AML-193 (cell line): ENCODE results near the gene ZNF519.
A peak's percentile ranks its signal among the peaks of the same experiment; 100 is the strongest.
"Not testable (repeated sequence)": the region's sequence is repeated elsewhere in the genome, so short reads cannot be mapped to it uniquely, and the experiment has no call there.

Experiments used
- DNase-seq, 2 experiments: peaks; one replicate each; lab custom pipeline; 2025; lab: John Stamatoyannopoulos, UW

ZNF519 gene

DNA sequence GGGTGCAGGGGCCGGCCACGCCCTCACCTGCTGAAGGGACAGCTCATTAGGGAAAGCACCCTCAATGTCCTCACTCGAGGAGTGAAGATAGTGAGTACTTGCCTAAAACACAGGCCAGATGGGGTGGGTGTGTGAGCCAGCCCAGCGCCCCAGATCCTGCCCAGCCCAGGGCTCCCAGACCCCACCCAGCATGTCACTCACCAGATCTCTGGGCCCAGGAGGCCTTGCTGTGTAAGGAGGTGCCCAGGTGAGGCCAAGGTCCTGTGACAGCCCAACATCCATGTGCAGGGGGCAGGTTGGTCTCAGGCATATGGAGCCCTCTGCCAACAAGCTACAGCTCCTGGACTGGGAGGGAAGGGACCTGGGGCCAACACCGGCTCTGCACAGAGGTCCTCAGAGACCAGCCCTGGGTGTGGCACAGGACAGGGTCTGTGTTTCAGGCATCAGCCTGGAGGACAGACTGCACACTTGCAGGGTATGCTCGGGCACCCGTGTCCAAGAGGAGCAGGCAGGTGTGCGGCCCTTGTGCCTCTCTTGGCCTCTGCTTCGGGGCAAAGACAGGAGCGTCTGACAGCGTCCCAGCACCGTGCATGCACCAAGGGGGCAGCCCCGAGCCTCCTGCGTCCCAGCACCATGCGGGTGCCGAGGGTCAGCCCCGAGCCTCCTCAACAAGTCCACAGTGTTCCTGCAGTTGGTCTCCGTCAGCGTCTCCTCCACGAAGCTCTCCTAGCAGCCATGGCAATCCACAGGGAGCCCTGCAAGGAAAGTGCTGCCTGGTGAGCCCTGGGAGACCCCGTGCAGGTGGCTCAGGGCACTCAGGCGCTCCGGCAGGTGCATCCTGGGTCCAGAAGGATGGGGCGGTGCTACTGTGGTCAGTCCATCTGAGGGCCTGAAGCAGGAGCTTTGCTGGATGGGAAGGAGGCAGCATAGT, 16.0 kb upstream of the ZNF519 start:
- not testable (repeated sequence) for DNase-seq

DNA sequence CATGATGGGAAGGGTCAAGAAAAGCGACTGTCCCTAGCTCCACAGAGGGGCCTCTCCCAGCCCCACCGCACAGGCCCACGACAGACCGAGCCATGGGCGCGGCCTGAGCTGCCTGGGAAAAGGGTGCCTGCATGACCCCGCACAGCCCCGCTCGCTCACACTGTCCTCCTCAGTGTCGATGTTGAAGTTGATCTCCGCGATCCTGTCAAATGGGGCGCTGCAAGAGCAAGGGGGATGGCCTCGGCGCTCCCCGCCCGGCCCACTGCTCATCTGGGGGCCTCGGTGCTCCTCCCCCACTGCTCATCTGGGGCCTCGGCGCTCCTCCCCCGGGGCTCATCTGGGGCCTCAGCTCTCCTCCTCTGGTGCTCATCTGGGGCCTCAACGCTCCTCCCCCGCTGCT, 14.5 kb upstream of the ZNF519 start:
- DNase-seq, result not testable (repeated sequence)

DNA sequence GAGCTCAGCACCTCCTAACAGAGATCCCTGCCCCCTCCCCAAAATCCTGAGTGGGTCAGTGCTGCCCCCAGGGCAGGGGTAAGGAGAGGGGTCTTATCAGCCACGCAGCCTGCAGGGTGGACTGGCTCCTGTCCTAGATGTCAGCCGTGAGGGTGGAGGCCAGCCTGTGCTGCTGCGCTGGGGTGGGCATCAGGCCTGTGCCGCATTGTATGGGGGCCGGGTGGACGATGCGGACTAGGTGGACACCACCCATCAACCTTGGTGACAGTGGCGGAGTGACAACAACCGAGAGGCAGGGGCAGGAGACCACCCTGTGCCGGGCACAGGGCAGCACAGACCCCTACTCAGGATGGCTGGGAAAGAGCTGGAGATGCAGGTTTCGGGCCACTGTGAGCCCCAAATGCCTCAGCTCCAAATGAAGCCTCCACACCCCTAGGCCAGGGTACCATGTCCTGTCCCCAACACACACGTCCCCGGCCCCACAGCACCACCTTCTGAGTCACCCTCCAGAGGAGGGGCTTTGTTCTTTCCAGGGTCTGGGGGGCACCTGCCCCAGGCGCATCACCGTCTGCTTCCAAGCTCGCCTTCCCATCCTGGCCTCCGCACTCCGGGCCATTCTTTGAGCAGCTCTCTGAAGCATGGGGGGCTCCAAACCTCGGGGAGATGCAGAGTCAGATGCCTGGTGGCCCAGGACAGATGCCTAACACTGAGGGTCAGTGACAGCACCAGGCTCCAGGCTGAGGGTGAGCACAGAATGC, 13.5 kb upstream of the ZNF519 start:
- DNase-seq, result not testable (repeated sequence)

DNA sequence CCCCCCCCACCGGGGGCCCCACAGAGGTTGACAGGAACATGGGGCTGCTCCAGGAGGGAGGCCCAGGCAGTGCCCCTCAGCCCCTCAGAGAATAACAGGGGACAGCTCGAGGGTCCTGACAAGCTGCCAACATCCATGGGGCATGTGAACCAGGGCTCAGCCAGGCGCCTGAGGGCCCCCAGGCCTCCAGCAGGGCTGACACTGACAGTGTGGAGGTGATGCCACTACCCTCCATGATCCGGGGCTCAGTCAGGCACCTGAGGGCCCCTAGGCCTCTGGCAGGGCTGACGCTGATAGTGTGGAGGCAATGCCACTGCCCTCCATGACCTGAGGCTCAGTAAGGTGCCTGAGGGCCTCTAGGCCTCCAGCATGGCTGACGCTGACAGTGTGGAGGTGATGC, 12.8 kb upstream of the ZNF519 start:
- DNase-seq, result not testable (repeated sequence)

DNA sequence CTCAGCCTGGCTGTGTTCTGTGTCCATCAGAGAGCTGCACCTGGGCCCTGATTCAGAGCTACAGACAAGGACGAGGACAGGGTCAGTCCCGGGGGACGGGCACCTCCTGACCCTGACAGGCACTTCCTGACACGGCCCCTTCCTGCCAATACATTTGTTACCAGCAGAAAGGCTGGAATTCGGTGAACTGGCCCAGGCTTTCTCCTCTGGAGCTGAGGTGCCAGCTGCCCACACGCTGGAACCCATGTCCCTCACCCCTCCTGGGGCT, 12.3 kb upstream of the ZNF519 start:
- DNase-seq, result no peak

DNA sequence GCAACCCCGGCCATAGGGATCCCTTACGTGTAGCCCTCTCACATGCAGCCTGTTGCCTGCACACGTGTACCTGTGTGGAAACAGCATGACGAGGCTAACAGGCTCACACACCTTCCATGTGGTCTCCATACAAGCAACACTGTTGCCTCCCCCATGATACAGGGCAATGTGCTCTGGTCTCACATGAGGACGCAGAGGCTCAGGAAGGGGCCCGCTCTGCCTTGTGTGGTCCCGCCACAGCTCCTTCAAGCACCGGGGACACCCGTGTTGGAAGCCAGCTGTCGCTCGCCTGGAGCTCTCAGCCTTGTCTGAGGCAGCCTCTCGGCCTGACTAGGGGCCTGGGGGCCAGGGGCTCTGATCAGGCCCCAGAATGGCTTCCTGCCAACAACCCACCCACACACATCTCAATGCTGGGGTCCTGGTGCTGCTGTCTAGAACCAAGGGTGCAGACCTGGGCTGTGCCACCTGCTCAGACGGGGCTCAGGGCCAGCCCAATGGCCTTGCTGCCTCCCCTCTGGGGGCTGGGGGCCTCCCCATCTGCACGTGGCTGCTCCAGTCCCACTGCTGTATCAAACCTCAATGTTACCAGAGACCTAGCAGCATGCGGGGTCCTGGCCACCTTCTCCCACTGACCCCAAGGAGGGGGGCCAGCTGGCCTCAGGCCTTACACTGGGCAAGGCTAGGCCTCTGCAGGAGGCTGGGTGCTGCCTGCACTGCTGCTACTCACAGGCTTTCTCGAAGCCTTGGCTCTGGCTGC, 11.8 kb upstream of the ZNF519 start:
- not testable (repeated sequence) for DNase-seq

DNA sequence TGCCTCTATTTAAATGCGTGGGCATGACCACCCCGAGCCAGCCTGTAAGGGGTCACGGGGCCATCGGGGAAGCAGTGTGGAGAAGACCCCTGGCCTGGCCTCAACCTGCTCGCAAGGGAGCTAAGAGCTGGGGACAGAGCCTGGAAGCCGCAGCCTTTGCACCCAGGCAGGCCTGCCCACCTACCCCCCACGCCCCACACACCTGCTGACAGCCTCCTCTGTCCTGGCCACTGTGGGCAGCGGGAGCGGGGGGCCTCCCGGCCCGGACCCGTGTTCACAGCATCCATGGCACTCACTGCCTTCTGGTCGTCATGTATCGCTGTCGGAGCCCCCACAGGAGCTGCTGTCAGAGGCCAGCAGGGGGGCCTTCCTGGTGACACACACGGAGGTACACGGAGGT, 11.2 kb upstream of the ZNF519 start:
- DNase-seq, result not testable (repeated sequence)

DNA sequence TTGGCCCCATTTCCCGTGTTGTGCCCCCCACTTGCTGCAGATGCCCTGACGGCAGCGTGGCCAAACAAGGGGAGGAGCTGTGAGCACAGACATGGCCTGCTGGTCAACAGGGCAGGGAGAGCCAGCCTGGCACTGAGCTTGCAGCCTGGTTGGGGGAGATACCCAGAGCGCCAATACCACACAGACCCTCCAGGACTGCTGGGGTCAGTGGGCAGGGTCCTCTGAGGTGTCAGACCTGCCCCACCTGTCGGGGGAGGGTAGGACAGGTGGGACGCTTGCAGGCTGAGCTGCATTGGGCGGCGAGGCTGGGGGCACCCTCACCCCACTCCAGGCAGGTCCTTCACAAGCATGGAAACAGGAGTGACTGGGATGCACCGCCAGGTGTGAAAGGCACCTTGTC, 9.9 kb upstream of the ZNF519 start:
- not testable (repeated sequence) for DNase-seq

DNA sequence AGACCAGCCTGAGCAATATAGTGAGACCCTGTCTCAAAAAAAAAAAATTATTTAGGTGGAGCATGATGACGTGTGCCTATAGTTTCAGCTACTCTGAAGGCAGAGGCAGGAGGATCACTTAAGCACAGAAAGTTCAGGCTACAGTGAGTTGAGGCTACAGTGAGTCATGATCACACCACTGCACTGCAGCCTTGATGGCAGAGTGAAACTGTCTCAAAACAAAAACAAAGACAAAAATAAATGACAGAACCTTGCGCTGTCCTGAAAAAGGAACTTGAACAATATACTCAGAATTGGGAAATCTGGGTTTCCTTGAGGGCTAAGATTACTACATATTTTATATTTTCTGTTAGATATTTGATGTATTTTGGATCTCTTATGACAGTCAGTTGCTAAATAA, 7.3 kb upstream of the ZNF519 start:
- DNase-seq, result peak in 1 of 2 experiments; percentile 1

DNA sequence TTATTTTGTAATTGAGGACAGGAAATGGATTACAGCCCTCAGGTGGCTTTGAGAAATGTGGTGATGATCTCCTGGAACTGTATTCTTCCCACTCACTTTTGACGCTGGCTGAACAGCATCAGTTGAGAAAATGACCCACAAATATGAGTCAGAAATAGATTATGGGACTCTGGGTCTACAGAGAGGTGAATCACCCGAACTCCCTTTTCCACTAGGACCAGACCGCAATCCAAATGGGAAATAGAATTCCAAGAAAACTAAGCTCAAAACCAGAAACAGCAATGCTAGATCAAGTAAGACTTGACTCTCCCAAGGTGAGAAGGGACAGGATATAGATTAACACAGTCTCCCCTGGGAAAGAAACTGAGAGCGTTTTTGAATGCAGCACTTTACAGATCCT, 5.7 kb upstream of the ZNF519 start:
- DNase-seq, result not testable (repeated sequence)

DNA sequence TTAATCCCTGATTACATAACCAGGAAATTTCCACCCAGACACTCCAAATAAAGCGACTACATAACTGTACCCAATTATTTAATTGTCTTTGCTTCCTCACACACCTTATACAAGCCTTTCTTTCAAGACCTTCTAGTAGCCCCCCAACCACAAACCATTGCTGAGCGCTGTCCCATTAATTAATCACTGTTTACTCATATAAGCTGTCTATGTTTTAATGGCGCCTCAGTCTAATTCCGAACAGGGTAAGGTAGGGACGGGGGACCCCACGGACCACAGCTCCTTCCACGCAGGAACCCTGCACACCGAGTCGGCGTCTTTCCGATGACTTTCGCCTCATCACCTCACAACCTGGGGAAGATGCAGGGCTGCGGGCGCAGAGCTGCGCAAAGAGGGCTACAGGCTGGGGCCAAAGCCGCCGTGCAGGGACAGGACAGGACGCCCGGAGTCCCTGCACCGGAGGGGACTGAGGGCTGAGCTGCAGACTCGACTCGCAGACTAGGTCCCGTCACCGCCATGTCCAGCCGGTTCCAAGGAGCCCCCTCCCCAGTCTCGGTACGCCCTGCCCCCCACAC, 452 bp downstream of the ZNF519 start:
- not testable (repeated sequence) for DNase-seq

DNA sequence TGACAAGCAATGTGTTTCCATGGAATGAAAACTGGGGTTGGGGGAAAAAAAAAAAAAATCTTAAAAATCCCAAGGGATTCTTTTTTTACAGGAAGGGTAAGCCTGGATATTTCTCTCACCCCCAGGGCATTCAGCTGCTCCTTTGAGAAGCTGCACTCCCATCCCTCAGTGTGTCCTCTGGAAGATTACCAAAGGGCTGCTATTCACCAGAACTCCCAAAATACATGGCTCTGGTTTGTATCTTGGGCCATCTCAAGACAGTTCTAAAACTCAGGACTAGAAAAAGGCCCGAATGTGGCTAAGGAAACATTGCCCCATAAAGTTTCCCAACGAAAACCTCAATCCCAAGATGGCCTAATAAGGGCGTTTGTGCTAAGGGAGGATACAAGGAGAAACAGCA, 1.4 kb downstream of the ZNF519 start:
- DNase-seq, result not testable (repeated sequence)

DNA sequence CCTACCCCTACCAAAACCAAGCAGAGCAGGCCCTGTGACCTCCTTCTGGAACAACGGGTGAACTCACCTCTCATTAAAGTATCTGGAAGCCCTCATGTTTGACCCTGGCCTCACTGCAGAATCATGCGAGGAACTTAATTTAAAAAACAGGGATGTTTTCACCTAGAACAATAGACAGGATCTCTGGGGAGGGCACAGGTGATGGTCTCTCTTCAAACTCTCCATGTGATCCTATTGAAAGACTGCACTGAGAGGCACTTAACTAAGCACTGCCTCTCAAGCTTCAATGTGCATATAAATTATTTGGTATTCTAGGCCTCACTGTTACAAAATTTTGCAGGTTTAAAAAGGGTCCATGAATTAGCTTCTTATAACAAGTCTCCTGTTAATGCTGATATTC, 7.5 kb downstream of the ZNF519 start:
- no peak for DNase-seq

DNA sequence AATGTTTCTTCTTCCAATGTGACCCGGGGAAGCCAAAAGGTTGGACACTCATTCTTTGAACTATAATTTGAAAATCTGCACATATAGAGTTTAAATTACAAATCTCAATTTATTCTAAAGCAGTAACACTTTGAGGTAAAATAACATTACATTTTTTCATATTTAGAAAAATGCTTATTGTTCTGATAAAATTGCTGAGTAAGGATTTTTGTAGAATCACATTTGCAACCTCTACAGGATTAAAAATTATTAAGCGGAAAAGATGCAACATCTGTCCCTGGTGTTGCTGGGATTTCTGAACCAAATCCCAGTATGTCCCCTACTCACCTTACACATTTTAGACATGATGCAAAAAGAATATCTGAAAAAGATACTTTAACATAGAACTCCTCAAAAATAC, 10.1 kb downstream of the ZNF519 start:
- no peak for DNase-seq

DNA sequence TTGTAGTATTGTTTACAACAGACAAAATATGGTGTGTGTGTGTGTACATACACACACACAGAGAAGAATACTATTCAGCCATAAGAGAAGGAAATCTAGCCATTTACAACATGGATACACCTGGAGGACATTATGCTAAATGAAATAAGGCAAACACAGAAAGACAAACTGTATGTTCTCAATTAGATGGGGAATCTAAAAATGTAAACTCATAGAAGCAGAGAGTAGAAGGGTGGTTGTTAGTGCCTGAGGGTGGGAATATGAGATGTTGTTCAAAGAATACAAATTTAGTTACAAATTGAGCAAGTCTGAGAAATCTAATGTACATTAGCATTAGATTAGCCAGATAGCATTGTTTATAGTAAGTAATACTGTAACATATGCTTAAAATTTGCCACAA, 11.3 kb downstream of the ZNF519 start:
- DNase-seq, result no peak

DNA sequence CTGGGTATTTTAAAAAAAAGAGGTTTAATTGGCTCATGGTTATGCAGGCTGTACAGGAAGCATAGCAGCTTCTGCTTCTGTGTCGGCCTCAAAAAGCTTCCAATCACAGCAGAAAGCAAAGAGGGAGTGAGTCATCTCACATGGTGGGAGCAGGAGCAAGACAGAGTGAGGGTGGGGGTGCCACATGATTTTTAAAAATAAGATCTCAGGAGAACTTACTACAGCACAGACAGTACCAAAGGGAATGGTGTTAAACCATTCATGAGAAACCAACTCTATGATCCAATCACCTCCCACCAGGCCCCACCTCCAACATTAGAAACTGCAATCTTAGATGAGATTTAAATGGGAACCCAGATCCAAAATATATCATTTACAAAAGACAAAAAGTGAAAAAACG, 14.6 kb downstream of the ZNF519 start:
- no peak for DNase-seq

DNA sequence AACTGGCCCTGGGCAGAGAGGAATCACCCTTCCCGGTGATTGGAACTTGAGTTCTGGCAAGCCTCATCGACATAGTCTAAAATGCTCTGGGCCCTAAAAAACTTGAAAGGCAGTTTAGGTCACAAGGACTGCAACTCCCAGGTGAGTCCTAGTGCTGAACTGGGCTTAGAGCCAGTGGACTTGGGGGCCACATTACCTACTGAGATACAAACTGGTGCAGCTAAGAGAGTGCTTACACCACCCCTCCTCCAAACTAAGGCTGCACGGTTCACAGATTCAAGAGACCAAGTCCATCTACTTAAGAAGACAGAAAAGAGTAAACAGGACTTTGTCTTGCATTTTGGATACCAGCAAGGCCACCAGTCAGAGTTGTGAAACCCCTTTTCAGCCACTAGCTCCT, 25.3 kb downstream of the ZNF519 start:
- no peak for DNase-seq

DNA sequence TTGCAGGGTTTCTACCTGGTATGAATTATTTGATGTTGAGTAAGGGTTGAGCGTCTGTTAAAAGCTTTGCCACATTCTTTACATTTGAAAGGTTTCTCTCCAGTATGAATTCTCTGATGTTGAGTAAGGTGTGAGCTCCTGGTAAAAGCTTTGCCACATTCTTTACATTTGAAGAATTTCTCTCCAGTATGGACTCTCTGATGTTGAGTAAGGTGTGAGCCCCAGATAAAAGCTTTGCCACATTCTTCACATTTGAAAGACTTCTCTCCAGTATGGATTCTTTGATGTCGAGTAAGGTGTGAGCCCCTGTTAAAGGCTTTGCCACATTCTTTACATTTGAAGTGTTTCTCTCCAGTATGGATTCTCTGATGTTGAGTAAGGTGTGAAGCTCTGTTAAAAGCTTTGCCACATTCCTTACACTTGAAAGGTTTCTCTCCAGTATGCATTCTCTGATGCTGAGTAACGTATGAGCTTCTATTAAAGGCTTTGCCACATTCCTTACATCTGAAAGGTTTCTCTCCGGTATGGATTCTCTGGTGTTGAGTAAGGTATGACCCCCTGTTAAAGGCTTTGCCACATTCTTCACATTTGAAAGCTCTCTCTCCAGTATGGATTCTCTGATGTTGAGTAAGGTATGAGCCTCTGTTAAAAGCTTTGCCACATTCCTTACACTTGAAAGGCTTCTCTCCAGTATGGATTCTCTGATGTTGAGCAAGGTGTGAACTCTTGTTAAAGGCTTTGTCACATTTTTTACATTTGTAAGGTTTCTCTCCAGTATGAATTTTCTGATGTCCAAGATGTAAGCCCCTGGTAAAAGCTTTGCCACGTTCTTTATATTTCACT, 27.1 kb downstream of the ZNF519 start:
- DNase-seq, result no peak

DNA sequence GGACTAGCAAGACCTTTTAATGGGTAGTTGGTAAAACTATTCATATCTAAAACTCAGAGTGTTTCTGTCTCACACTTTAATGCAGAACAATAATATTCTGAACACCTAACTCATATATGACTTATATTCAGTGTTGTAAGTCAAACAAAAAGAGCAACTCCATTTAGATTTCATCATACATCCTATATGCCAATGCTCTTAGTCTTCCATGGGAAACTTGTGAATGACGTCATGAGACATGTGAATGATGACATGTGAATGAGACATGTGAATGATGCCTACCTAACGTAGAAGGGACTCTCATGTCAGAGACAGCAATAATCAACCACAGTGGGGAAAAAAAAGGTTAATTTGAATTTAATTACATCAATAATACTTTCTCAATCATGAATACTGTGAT, 28.0 kb downstream of the ZNF519 start:
- no peak for DNase-seq

DNA sequence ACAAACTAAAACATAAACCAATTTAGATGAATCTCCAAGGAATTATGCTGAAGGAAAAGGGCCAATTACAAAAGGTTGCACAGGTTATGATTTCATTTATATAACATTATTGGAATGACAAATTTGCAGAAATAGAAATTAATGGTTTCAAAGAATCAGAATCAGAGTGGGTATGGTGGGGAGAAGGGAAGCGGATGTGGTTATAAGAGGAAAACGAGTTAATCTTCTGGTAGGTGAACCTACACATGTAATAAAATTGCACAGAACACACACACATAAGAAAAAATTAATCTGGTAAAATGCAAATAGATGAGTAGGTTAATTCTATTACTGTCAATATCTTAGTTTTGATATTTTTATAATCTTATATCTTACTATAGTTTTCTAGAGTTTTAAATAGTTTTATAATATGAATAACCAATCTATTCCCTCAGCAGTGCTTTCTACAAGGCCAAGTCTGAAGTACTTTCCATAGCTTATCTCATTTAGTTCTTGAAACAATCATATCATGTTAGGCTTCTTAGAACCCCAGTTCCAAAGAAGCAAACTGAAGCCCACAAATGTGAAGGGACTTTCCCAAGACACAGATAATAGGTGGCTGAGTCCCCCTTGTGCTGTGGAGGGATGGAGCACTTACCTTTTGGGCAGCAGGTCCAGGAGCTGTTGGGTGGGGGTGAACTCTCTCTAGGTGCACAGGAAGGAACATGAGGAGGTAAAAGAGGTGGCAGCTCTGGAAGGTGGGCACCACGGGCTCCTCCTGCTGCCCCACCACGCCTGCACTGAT, 31.5 kb downstream of the ZNF519 start:
- DNase-seq, result no peak

DNA sequence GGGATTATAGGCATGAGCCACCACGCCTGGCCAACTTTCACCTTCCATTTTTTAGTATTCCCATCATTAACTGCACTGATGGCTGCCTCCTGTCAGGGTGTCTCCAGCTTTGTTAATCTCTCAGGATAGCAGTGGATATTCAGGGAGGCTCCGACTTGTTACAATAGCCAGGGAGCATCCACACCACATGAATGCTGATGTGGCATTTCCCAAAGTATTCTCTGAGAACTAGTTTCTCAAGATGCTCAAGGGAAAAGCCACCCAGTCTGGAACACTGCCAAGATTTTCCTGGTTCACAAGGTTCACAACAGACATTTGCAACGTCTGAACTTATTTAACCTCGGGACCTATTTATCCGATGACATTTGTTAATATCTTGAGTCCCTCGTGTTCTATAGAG, 33.8 kb downstream of the ZNF519 start:
- DNase-seq, result no peak
